Tibial nerve (tissue), 4 donors: Measurements from ENCODE around the gene TATDN2. TPM values are rescaled to one million over a fixed set of nuclear protein-coding genes. Genes with fewer than 3 reads are reported as not detected.
A peak's percentile ranks its signal among the peaks of the same experiment; 100 is the strongest.

Experiments
- DNase-seq, 2 donors: peaks; one replicate each; pipeline ENCODE4 v3.0.0-alpha.2; 2019; ENCODE audit warnings: low spot score in 2 of 2
- H3K27ac ChIP-seq, 4 donors: fragments of 200-600 bp; sonication (generic) in 3 of 4; one replicate each; pipeline ENCODE4 v1.5.1; 2017 to 2019; ENCODE audit warnings: mild to moderate bottlenecking in 1 of 4
- H3K27me3 ChIP-seq, 2 donors: fragments of 200-600 bp; sonication (generic) in 1 of 2; one replicate each; pipeline versions ENCODE4 v1.5.1 to v1.6.0; 2017 to 2019
- H3K36me3 ChIP-seq, 3 donors: fragments of 200-600 bp; sonication (generic); one replicate each; pipeline ENCODE4 v1.5.1; 2018 to 2019
- H3K4me1 ChIP-seq, 4 donors: fragments of 200-600 bp; sonication (generic) in 3 of 4; one replicate each; pipeline ENCODE4 v1.5.1; 2017 to 2019
- H3K4me3 ChIP-seq, 4 donors: fragments of 200-600 bp; sonication (generic) in 3 of 4; one replicate each; pipeline ENCODE4 v1.5.1; 2017 to 2019; ENCODE audit warnings: mild to moderate bottlenecking in 1 of 4, moderate library complexity in 1 of 4
- H3K9me3 ChIP-seq, 4 donors: fragments of 200-600 bp; sonication (generic) in 3 of 4; one replicate each; pipeline ENCODE4 v1.5.1; 2017 to 2019
- EP300 ChIP-seq, 2 donors: sonication (generic); formaldehyde crosslinking; IDR thresholded peaks; one replicate each; pipeline ENCODE4 v1.6.1; 2017; ENCODE audit warnings: antibody characterized with exemption in 2 of 2, mild to moderate bottlenecking in 1 of 2
- POLR2A ChIP-seq, 2 donors: fragments of 450-650 bp; IDR thresholded peaks; one replicate each; pipeline ENCODE4 v1.6.1; 2017; ENCODE audit warnings: antibody characterized with exemption in 2 of 2, mild to moderate bottlenecking in 2 of 2, moderate library complexity in 2 of 2
- WGBS, 2 donors: methylation state at CpG; one replicate each; pipeline ENCODE4 v1.1.5; 2018; 5-methylcytosine and 5-hydroxymethylcytosine counted together
- total RNA-seq, 4 donors: library from RNA; depleted of rRNA; stranded (reverse); fragments of >200 nt; gene quantifications; one replicate each; pipeline ENCODE4 v1.1.0, GENCODE V29; 2016
- TF ChIP-seq, protein P1 (sequence below), 5 experiments: fragments of 200-600 bp in 3 of 5; fragments of 450-650 bp in 2 of 5; sonication (generic) in 3 of 5; IDR thresholded peaks; one replicate each; pipeline ENCODE4 v1.5.1; 2016 to 2019; ENCODE audit warnings: antibody characterized with exemption in 5 of 5, mild to moderate bottlenecking in 3 of 5, moderate library complexity in 2 of 5

Gene TATDN2
- total RNA-seq, 4 donors from 2014 or later = 21.2 to 28.9 (median 28.5) TPM

- Histone ChIP-seq H3K9me3 (no peaks in the 10 kb centered on the region), H3K27ac (peak overlapping the region in 1 of 4 donors; percentile 20), H3K36me3 (peaks cover 0 to 16% (median 0%) of the 10 kb centered on the region in 3 donors), H3K4me3 (no peak overlapping the region), H3K4me1 (peaks cover 0 to 8% (median 0%) of the 10 kb centered on the region in 4 donors), H3K27me3 (no peaks in the 10 kb centered on the region)
- 69 to 80% methylated on average over 5 of the region's 5 CpGs for WGBS, 2 donors
- no peak for DNase-seq
- TF ChIP-seq POLR2A (IDR thresholded peaks at IDR 0.05) (no peak), EP300 (IDR thresholded peaks at IDR 0.05) (no peak)
- TF ChIP-seq, protein P1, sequence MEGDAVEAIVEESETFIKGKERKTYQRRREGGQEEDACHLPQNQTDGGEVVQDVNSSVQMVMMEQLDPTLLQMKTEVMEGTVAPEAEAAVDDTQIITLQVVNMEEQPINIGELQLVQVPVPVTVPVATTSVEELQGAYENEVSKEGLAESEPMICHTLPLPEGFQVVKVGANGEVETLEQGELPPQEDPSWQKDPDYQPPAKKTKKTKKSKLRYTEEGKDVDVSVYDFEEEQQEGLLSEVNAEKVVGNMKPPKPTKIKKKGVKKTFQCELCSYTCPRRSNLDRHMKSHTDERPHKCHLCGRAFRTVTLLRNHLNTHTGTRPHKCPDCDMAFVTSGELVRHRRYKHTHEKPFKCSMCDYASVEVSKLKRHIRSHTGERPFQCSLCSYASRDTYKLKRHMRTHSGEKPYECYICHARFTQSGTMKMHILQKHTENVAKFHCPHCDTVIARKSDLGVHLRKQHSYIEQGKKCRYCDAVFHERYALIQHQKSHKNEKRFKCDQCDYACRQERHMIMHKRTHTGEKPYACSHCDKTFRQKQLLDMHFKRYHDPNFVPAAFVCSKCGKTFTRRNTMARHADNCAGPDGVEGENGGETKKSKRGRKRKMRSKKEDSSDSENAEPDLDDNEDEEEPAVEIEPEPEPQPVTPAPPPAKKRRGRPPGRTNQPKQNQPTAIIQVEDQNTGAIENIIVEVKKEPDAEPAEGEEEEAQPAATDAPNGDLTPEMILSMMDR (IDR thresholded peaks at IDR 0.05) = no peak
These were observed 42.1 kb upstream of the TATDN2 start for GRCh38 chr3:10206166-10206511.

GRCh38 chr3:10213156-10213792 lies 35.0 kb upstream of the TATDN2 start:
- H3K36me3 ChIP-seq = peaks cover 0 to 14% (median 0%) of the 10 kb centered on the region in 3 donors
- no peak overlapping the region for H3K27ac ChIP-seq
- H3K4me1 ChIP-seq = no peaks in the 10 kb centered on the region
- no peaks in the 10 kb centered on the region for H3K9me3 ChIP-seq
- DNase-seq = no peak
- no peaks in the 10 kb centered on the region for H3K27me3 ChIP-seq
- H3K4me3 ChIP-seq = no peak overlapping the region
- 78 to 79% methylated on average over 9 of the region's 9 CpGs for WGBS, 2 donors
- no peak for TF ChIP-seq POLR2A (IDR thresholded peaks at IDR 0.05)
- no peak for TF ChIP-seq EP300 (IDR thresholded peaks at IDR 0.05)
- TF ChIP-seq, protein P1 (IDR thresholded peaks at IDR 0.05) = no peak

- no peak for DNase-seq
- Histone ChIP-seq H3K9me3 (no peaks in the 10 kb centered on the region), H3K27me3 (no peaks in the 10 kb centered on the region), H3K4me3 (no peak overlapping the region), H3K4me1 (no peaks in the 10 kb centered on the region), H3K36me3 (peaks cover 0 to 21% (median 0%) of the 10 kb centered on the region in 3 donors), H3K27ac (no peak overlapping the region)
- TF ChIP-seq EP300 (IDR thresholded peaks at IDR 0.05) (no peak), POLR2A (IDR thresholded peaks at IDR 0.05) (no peak)
- TF ChIP-seq, protein P1 (IDR thresholded peaks at IDR 0.05) = no peak
- 83 to 85% methylated on average over 6 of the region's 6 CpGs for WGBS, 2 donors
These were observed 32.5 kb upstream of the TATDN2 start for GRCh38 chr3:10215578-10216368.

GRCh38 chr3:10217359-10217758 lies 30.9 kb upstream of the TATDN2 start:
- WGBS, 2 donors = 64 to 95% methylated on average over 3 of the region's 3 CpGs
- Histone ChIP-seq H3K27me3 (no peaks in the 10 kb centered on the region), H3K4me1 (no peaks in the 10 kb centered on the region), H3K36me3 (peaks cover 0 to 21% (median 0%) of the 10 kb centered on the region in 3 donors), H3K9me3 (no peaks in the 10 kb centered on the region), H3K27ac (no peak overlapping the region), H3K4me3 (no peak overlapping the region)
- DNase-seq = no peak
- no peak for TF ChIP-seq POLR2A (IDR thresholded peaks at IDR 0.05)
- TF ChIP-seq, protein P1 (IDR thresholded peaks at IDR 0.05) = no peak
- TF ChIP-seq EP300 (IDR thresholded peaks at IDR 0.05) = no peak

- H3K4me1 ChIP-seq = peaks cover 0 to 4% (median 2%) of the 10 kb centered on the region in 4 donors
- TF ChIP-seq POLR2A (IDR thresholded peaks at IDR 0.05) (no peak), EP300 (IDR thresholded peaks at IDR 0.05) (no peak)
- TF ChIP-seq, protein P1 (IDR thresholded peaks at IDR 0.05) = no peak
These were observed 28.5 kb upstream of the TATDN2 start for GRCh38 chr3:10219737-10220136.

More at GRCh38 chr3:10219737-10220136, 28.5 kb upstream of the TATDN2 start:
- DNase-seq = no peak
- no peaks in the 10 kb centered on the region for H3K9me3 ChIP-seq
- WGBS, 2 donors = 80 to 82% methylated on average over 9 of the region's 9 CpGs
- H3K27ac ChIP-seq = peak overlapping the region in 1 of 4 donors; percentile 34
- peaks cover 0 to 30% (median 0%) of the 10 kb centered on the region in 3 donors for H3K36me3 ChIP-seq
- no peak overlapping the region for H3K4me3 ChIP-seq
- H3K27me3 ChIP-seq = no peaks in the 10 kb centered on the region
